ENCODE measurements around the gene BMP7.
A peak's percentile ranks its signal among the peaks of the same experiment; 100 is the strongest.
"Not testable (repeated sequence)": the region's sequence is repeated elsewhere in the genome, so short reads cannot be mapped to it uniquely, and the experiment has no call there.

BMP7 gene

DNA sequence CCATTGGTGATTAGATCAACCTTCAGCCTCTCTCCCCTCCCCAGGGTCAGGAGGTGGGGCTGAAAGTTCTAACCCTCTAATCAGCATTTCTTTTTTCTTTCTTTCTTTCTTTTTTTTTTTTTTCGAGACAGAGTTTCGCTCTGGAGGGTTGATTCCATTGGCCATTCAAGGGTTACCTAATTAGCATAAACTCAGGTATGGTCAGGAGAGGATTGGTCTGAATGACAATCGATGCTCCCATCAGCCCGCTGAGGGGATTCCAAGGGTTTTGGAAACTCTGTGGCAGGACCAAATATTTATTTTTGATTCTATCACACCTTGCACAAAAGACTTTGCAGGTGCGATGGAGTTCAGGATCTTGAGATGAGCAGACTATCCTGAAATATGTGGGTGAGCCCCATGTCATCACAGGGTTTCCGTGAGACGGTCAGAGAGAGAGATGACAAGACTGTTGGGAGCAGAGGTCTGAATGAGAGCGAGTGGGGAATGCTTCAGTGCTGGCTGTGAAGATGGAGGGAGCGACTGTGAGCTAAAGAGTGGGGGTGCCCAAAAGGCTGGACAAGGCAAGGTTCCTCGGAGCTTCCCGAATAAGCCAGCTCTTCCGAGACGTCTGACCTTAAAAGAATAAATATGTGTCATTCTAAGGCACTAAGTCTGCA, 107.1 kb downstream of the BMP7 start:
- Histone ChIP-seq H3K36me3 (ENCODE audit: control insufficient read depth, insufficient read depth, low read length, severe bottlenecking) (no peaks in the 10 kb centered on the region), H3K9ac (ENCODE audit: low read length) (no peak overlapping the region), H3K4me3 (ENCODE audit: low read length) (no peak overlapping the region), H3K4me1 (ENCODE audit: control insufficient read depth, insufficient read depth, low read length) (no peaks in the 10 kb centered on the region), H3K27me3 (replicated peaks; ENCODE audit: control insufficient read depth, insufficient read depth, low read length) (peaks cover 53% of the 10 kb centered on the region), H3K9me3 (ENCODE audit: control insufficient read depth, low read length) (peaks cover 15% of the 10 kb centered on the region)
- no peak for DNase-seq (ENCODE audit: low read depth)

DNA sequence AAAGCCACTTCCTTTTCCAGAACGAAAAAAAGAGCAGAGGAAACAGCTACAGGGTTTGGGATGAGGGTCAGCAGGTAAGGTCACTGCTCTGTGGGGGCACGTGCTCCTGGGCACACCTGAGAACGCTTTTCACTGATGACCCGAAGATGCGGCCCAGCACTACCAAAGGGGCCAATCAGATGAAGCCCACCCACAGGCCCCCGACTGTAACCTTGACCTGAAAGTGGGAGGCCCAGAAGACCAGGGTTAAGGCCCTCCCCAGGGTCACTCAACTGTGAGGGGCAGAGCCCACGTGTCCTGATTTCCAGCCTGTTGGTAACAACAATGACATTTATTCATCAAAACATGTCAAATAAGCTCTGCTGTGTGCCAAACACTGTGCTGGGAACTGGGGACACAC, 108.0 kb downstream of the BMP7 start:
- DNase-seq (ENCODE audit: low read depth), result no peak
- no peaks in the 10 kb centered on the region for H3K36me3 ChIP-seq (ENCODE audit: control insufficient read depth, insufficient read depth, low read length, severe bottlenecking)
- no peak overlapping the region for H3K9ac ChIP-seq (ENCODE audit: low read length)
- H3K27me3 ChIP-seq (replicated peaks; ENCODE audit: control insufficient read depth, insufficient read depth, low read length), result peaks cover 50% of the 10 kb centered on the region
- H3K4me3 ChIP-seq (ENCODE audit: low read length), result no peak overlapping the region
- H3K4me1 ChIP-seq (ENCODE audit: control insufficient read depth, insufficient read depth, low read length), result no peaks in the 10 kb centered on the region
- H3K9me3 ChIP-seq (ENCODE audit: control insufficient read depth, low read length), result peaks cover 7% of the 10 kb centered on the region

DNA sequence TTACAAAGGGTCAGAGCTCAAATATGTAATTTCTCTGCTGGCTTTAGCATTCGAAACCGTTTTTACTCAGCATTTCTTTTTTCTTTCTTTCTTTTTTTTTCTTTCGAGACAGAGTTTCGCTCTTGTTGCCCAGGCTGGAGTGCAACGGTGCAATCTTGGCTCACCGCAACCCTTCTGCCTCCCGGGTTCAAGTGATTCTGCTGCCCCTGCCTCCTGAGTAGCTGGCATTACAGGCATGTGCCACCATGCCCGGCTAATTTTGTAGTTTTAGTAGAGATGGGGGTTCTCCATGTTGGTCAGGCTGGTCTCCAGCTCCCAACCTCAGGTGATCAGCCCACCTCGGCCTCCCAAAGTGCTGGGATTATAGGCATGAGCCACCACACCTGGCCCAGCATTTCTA, 108.7 kb downstream of the BMP7 start:
- not testable (repeated sequence) for H3K36me3 ChIP-seq (ENCODE audit: control insufficient read depth, insufficient read depth, low read length, severe bottlenecking); H3K4me3 ChIP-seq (ENCODE audit: low read length); H3K9me3 ChIP-seq (ENCODE audit: control insufficient read depth, low read length); H3K4me1 ChIP-seq (ENCODE audit: control insufficient read depth, insufficient read depth, low read length); H3K9ac ChIP-seq (ENCODE audit: low read length)
- peak; percentile 3 for DNase-seq (ENCODE audit: low read depth)
- peaks cover 51% of the 10 kb centered on the region for H3K27me3 ChIP-seq (replicated peaks; ENCODE audit: control insufficient read depth, insufficient read depth, low read length)

DNA sequence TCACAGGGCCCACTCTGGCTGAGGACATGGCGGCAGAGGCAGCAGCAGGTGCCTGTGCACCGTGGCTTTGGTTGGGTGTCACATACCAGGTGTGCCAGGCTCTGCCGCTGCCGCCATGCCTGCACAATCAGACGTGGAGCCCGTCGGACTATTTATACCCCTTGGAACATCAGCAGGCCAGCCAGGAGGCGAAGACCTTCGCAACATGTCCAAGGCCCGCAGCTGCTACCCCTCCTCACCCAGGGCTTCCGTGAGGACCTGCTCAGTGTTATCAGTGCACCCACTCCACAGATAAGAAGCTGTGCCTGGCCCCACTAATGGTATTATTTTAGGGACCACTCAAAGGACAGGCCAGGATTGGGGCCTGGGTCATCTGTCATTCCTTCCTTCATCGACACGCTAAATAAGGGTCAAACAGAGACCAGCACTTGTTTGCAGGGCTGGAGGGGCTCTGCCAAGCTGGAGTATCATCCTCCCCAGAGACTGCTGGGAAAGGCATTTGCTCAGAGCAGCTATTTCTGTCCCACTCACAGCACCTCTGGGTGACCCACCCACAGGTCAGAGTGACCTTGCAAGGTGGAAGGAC, 109.2 kb downstream of the BMP7 start:
- H3K27me3 ChIP-seq (replicated peaks; ENCODE audit: control insufficient read depth, insufficient read depth, low read length), result peaks cover 48% of the 10 kb centered on the region
- no peak for DNase-seq (ENCODE audit: low read depth)
- H3K9ac ChIP-seq (ENCODE audit: low read length), result no peak overlapping the region
- H3K4me1 ChIP-seq (ENCODE audit: control insufficient read depth, insufficient read depth, low read length), result no peaks in the 10 kb centered on the region
- no peaks in the 10 kb centered on the region for H3K9me3 ChIP-seq (ENCODE audit: control insufficient read depth, low read length)
- H3K4me3 ChIP-seq (ENCODE audit: low read length), result no peak overlapping the region
- H3K36me3 ChIP-seq (ENCODE audit: control insufficient read depth, insufficient read depth, low read length, severe bottlenecking), result no peaks in the 10 kb centered on the region

DNA sequence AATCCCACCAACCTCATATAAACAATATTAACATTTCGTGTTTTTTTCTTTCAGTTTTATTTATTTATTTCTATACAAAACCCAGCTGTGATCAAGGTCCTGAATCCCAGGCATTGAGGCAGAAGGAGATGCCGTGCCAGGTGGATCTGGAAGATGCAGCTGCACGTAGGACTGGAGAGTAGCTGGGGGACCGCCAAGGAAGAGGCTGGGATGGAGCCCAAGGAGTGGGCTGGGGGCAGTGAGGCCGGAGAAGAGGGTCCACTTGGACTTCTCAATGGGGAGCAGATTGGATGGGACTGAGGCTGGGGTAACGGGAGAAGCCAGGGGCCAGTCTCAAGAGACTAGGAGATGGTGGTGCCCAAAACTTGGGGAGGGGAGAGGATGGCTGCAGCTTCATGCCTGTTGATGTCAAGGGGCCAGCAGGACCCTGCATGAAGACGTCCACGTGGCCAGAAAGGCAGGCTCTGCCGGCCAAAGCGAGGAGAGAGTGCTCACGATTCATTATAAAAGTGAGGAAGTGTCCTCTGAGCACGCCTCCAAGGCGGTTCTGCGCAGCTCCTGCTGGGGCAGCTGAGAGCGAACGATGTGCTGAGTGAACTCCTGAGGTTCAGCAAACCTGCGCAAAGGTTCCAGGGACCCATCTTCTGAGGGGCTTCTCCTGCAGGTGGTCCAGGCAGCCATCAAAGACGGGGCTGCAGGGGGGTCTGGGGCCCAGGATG, 110.3 kb downstream of the BMP7 start:
- no peak for DNase-seq (ENCODE audit: low read depth)

DNA sequence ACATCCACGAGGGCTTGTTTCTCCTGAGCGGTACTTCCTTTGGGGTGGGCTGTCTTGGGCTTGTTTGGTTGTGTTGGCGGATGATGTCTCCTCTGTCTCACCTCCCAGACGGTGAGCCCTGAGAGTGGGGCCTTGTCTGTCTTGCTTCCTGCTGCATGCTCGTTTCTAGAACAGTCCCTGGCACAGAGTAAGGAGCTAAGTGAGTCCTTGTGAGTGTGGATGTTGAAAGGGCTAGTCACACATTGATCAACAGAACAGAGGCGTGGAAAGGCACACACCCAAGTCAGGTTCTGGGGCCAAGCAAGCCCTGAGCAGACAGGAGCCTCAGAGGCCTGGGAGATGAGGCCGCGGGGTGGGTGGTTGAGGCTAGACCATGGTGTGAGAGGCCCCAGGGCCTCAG, 111.0 kb downstream of the BMP7 start:
- H3K9ac ChIP-seq (ENCODE audit: low read length), result no peak overlapping the region
- H3K4me1 ChIP-seq (ENCODE audit: control insufficient read depth, insufficient read depth, low read length), result no peaks in the 10 kb centered on the region
- peaks cover 46% of the 10 kb centered on the region for H3K27me3 ChIP-seq (replicated peaks; ENCODE audit: control insufficient read depth, insufficient read depth, low read length)
- no peak overlapping the region for H3K4me3 ChIP-seq (ENCODE audit: low read length)
- DNase-seq (ENCODE audit: low read depth), result no peak
- peaks cover 10% of the 10 kb centered on the region for H3K9me3 ChIP-seq (ENCODE audit: control insufficient read depth, low read length)
- no peaks in the 10 kb centered on the region for H3K36me3 ChIP-seq (ENCODE audit: control insufficient read depth, insufficient read depth, low read length, severe bottlenecking)

More for the DNA sequence above, 110.3 kb downstream of the BMP7 start:
- Histone ChIP-seq H3K9me3 (ENCODE audit: control insufficient read depth, low read length) (peaks cover 7% of the 10 kb centered on the region), H3K4me1 (ENCODE audit: control insufficient read depth, insufficient read depth, low read length) (no peaks in the 10 kb centered on the region), H3K4me3 (ENCODE audit: low read length) (no peak overlapping the region), H3K36me3 (ENCODE audit: control insufficient read depth, insufficient read depth, low read length, severe bottlenecking) (no peaks in the 10 kb centered on the region), H3K27me3 (replicated peaks; ENCODE audit: control insufficient read depth, insufficient read depth, low read length) (peaks cover 50% of the 10 kb centered on the region), H3K9ac (ENCODE audit: low read length) (no peak overlapping the region)

DNA sequence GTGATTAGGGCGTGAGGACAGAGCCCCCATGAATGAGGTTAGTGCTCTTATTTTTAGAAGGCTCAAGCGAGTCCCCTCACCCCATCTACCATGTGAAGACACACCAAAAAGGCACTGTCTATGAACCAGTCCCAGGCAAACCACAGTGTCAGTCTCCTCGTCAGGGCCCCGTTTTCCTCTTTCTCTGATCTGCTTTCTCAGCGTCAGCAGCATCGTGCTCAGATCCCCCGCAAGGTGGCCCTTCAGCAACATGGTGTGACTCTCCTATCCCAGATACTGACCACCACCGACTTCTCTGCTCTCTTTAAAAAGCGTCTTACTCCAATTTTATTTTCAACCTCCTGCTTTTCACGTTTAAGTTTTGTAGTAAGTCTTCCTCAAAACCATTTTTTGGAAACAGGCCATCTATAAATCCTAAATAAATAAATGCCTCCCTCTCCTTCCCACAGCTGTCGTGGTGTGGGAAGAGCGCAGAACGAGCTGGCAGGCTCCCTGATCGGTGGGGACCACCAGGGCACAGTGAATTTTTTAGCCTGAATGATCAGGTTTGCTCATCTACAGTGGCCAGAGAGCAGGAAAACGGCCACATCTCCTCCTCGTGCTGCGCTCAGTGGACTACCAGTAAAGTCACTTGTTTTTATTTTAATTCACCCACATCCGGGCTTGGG, 113.1 kb downstream of the BMP7 start:
- Histone ChIP-seq H3K9ac (ENCODE audit: low read length) (no peak overlapping the region), H3K4me3 (ENCODE audit: low read length) (no peak overlapping the region), H3K36me3 (ENCODE audit: control insufficient read depth, insufficient read depth, low read length, severe bottlenecking) (no peaks in the 10 kb centered on the region), H3K9me3 (ENCODE audit: control insufficient read depth, low read length) (peaks cover 10% of the 10 kb centered on the region), H3K27me3 (replicated peaks; ENCODE audit: control insufficient read depth, insufficient read depth, low read length) (peaks cover 36% of the 10 kb centered on the region), H3K4me1 (ENCODE audit: control insufficient read depth, insufficient read depth, low read length) (no peaks in the 10 kb centered on the region)
- no peak for DNase-seq (ENCODE audit: low read depth)

DNA sequence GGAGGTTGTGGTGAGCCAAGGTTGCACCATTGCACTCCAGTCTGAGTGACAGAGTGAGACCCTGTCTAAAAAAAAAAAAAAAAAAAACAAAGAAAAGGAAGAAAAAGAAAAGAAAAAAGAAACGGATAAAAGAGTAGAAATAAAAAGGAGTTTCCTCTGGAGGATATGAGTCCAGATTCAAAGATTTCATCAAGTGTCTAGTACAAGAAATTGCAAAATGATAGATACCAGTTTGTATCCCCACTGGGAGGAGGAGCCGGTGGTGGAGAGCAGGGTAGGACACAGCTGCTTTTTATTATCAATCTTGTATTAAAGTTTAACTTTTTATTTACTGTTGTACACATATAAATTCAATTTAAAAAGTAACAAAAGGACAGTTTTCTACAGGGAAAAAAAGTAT, 113.9 kb downstream of the BMP7 start:
- Histone ChIP-seq H3K36me3 (ENCODE audit: control insufficient read depth, insufficient read depth, low read length, severe bottlenecking) (no peaks in the 10 kb centered on the region), H3K9ac (ENCODE audit: low read length) (no peak overlapping the region), H3K9me3 (ENCODE audit: control insufficient read depth, low read length) (peaks cover 10% of the 10 kb centered on the region), H3K27me3 (replicated peaks; ENCODE audit: control insufficient read depth, insufficient read depth, low read length) (peaks cover 39% of the 10 kb centered on the region), H3K4me3 (ENCODE audit: low read length) (no peak overlapping the region), H3K4me1 (ENCODE audit: control insufficient read depth, insufficient read depth, low read length) (no peaks in the 10 kb centered on the region)
- no peak for DNase-seq (ENCODE audit: low read depth)

DNA sequence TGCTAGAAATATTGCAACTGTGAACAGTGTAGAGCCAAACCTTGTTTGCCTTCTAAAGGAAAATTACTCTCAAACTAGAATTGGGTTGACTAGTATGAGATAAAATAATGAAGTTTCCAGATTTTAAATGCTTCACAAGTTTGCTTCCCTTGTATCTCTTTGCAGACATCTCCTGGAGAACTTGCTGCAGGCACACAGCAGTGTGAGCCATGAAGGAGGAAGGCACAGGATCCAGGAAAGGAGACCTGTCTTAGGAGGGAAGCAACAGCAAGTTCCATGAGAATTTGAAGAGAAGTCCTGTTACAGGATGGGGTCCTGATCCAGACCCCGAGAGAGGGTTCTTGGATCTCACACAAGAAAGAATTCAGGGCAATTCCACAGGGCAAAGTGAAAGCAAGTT, 115.9 kb downstream of the BMP7 start:
- no peak overlapping the region for H3K9ac ChIP-seq (ENCODE audit: low read length)
- H3K9me3 ChIP-seq (ENCODE audit: control insufficient read depth, low read length), result peaks cover 10% of the 10 kb centered on the region
- no peaks in the 10 kb centered on the region for H3K36me3 ChIP-seq (ENCODE audit: control insufficient read depth, insufficient read depth, low read length, severe bottlenecking)
- no peaks in the 10 kb centered on the region for H3K4me1 ChIP-seq (ENCODE audit: control insufficient read depth, insufficient read depth, low read length)
- DNase-seq (ENCODE audit: low read depth), result no peak
- H3K4me3 ChIP-seq (ENCODE audit: low read length), result no peak overlapping the region
- peaks cover 55% of the 10 kb centered on the region for H3K27me3 ChIP-seq (replicated peaks; ENCODE audit: control insufficient read depth, insufficient read depth, low read length)

DNA sequence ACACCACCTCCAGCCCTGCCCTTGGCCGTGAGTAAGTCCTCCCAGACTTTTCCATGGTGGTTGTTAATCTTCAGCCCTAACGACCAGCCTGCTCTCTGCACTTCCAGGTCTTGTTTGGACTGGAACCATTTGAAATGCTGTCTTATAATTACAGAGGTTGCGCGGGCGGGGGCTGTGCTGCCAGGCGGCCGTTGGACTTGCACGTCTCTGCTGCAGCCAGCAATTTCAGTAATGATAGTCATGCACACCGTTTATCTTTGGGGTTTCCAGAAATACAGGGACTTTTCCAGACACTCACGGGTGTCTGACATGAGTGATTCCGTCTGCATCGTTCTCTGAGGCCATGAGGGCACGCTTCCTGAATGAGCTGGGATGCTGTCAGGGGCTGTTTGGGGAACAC, 118.2 kb downstream of the BMP7 start:
- Histone ChIP-seq H3K9ac (ENCODE audit: low read length) (no peak overlapping the region), H3K4me1 (ENCODE audit: control insufficient read depth, insufficient read depth, low read length) (no peaks in the 10 kb centered on the region), H3K36me3 (ENCODE audit: control insufficient read depth, insufficient read depth, low read length, severe bottlenecking) (no peaks in the 10 kb centered on the region), H3K4me3 (ENCODE audit: low read length) (no peak overlapping the region), H3K9me3 (ENCODE audit: control insufficient read depth, low read length) (peaks cover 10% of the 10 kb centered on the region), H3K27me3 (replicated peaks; ENCODE audit: control insufficient read depth, insufficient read depth, low read length) (peaks cover 67% of the 10 kb centered on the region)
- DNase-seq (ENCODE audit: low read depth), result no peak

DNA sequence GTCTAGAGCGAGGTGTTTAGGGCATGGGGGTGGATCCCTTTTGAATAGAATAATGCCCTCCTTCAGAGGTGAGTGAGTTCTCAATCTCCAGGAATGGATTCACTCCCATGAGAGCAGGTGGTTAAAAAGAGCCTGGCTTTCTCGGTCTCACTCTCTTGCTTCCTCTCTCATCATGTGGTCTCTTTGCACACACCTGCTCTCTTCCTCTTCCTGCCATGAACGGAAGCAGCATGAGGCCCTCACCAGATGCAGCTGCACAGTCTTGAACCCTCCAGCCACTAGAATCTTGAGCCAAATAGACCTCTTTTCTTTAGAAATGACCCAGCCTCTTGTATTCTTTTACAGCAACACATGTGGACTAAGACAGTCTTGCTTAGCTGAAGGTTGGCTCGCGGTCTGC, 119.3 kb downstream of the BMP7 start:
- DNase-seq (ENCODE audit: low read depth), result no peak
- H3K4me3 ChIP-seq (ENCODE audit: low read length), result no peak overlapping the region
- H3K9ac ChIP-seq (ENCODE audit: low read length), result no peak overlapping the region
- H3K4me1 ChIP-seq (ENCODE audit: control insufficient read depth, insufficient read depth, low read length), result no peaks in the 10 kb centered on the region
- H3K9me3 ChIP-seq (ENCODE audit: control insufficient read depth, low read length), result peaks cover 10% of the 10 kb centered on the region
- no peaks in the 10 kb centered on the region for H3K36me3 ChIP-seq (ENCODE audit: control insufficient read depth, insufficient read depth, low read length, severe bottlenecking)
- peaks cover 70% of the 10 kb centered on the region for H3K27me3 ChIP-seq (replicated peaks; ENCODE audit: control insufficient read depth, insufficient read depth, low read length)

Data from adipocyte (in vitro differentiated cells).